Measurements from ENCODE around the gene HDAC4. TPM values are rescaled to one million over a fixed set of nuclear protein-coding genes. Genes with fewer than 3 reads are reported as not detected.

HDAC4 gene
- total and polyA plus RNA-seq, 2 of the 4 experiments (the other 2 are of a cell fraction) = 4.1 to 7.2 TPM

GRCh38 chr2:239120664-239121063, 280.2 kb downstream of the HDAC4 start:
- DNase-seq = no peak
- H3K79me1 ChIP-seq (ENCODE audit: low read depth in 1 of 2, low read length in 2 of 2) = no peaks in the 10 kb centered on the region; a peak in 1 of 4 replicates
- no peak overlapping the region for H3K23ac ChIP-seq (ENCODE audit: low read depth, low read length)
- intact Hi-C loops (cut with micrococcal nuclease) (no loop called here), in situ Hi-C loops (cut with MboI; ENCODE audit: low sequenced_read_pairs) (no loop called here), dilution Hi-C loops (cut with HindIII; ENCODE audit: low sequenced_read_pairs, unreplicated experiment) (no loop called here)
- no peak overlapping the region for H3K4me3 ChIP-seq (ENCODE audit: insufficient read depth, low read depth, low read length)
- no peaks in the 10 kb centered on the region for H4K20me1 ChIP-seq (ENCODE audit: insufficient read depth, low read length)
- TF ChIP-seq RCOR1 (IDR thresholded peaks at IDR 0.05; ENCODE audit: insufficient replicate concordance, low read length) = no peak
- no peak for TF ChIP-seq MAZ (IDR thresholded peaks at IDR 0.05; ENCODE audit: borderline replicate concordance, low read depth, low read length)
- TF ChIP-seq FOS (IDR thresholded peaks at IDR 0.05; ENCODE audit: low read depth, low read length) = no peak
- no peak for TF ChIP-seq USF2 (IDR thresholded peaks at IDR 0.05; ENCODE audit: low read depth, low read length)
- no peak for TF ChIP-seq MAFK (IDR thresholded peaks at IDR 0.05; ENCODE audit: low read depth, low read length)
- no peak for TF ChIP-seq BHLHE40 (IDR thresholded peaks at IDR 0.05; ENCODE audit: low read depth, low read length)
- no peak for TF ChIP-seq POLR2A (IDR thresholded peaks at IDR 0.05; ENCODE audit: low read depth, low read length)
- H2BK5ac ChIP-seq (ENCODE audit: low read depth, low read length, poor library complexity, severe bottlenecking) = no peak overlapping the region
- no peak overlapping the region for H3K4me2 ChIP-seq (ENCODE audit: low read depth, low read length)
- no peaks in the 10 kb centered on the region for H3K4me1 ChIP-seq (ENCODE audit: control insufficient read depth, insufficient read depth, low read length)
- no peak overlapping the region for H3K14ac ChIP-seq (replicated peaks; ENCODE audit: low read depth, low read length)
- no peak overlapping the region for H4K5ac ChIP-seq (ENCODE audit: low read depth, low read length)
- no peak overlapping the region for H2AK5ac ChIP-seq (ENCODE audit: low read depth, low read length)
- no peak overlapping the region for H3K9ac ChIP-seq (ENCODE audit: low read depth, low read length)
- no peak overlapping the region for H4K91ac ChIP-seq (ENCODE audit: insufficient read depth, low read depth, low read length)
- H3K9me3 ChIP-seq (ENCODE audit: control insufficient read depth, insufficient read depth, low read length) = 0 out of 2 replicates have a peak, but pooled peaks cover 4% of the 10 kb centered on the region
- no peak overlapping the region for H2BK15ac ChIP-seq (ENCODE audit: low read depth, low read length)
- H3K18ac ChIP-seq (ENCODE audit: low read depth, low read length) = no peak overlapping the region
- 20% methylated on average over 1 of the region's 4 CpGs; no CpG with 5 or more reads in 1 of the 2 experiments for WGBS, 2 experiments (ENCODE audit: extremely low coverage in 2 of 2, insufficient read length in 1 of 2)
- ATAC-seq (ENCODE audit: low read depth) = no peak
- POLR2A ChIA-PET (ENCODE audit: unreplicated experiment) = no interaction called here
- no peak overlapping the region for H4K8ac ChIP-seq (ENCODE audit: low read depth in 2 of 2, low read length in 2 of 2)
- no peak overlapping the region for H2AK9ac ChIP-seq (replicated peaks; ENCODE audit: low read depth, low read length, poor library complexity)
- no peak overlapping the region for H3K27ac ChIP-seq (ENCODE audit: insufficient read depth, low read length)
- H3K56ac ChIP-seq (ENCODE audit: extremely low read depth, insufficient read depth, low read length) = no peak overlapping the region
- H2BK120ac ChIP-seq (ENCODE audit: low read depth, low read length) = no peak overlapping the region
- H2BK20ac ChIP-seq (ENCODE audit: low read depth, low read length) = no peak overlapping the region
- H3K4ac ChIP-seq (ENCODE audit: low read depth, low read length) = no peak overlapping the region
- H3K27me3 ChIP-seq (ENCODE audit: control insufficient read depth, insufficient read depth, low read length) = no peaks in the 10 kb centered on the region
- no peak overlapping the region for H2AFZ ChIP-seq (replicated peaks; ENCODE audit: low read length, poor library complexity)
- CTCF ChIA-PET = no interaction called here
- H3K9me1 ChIP-seq (ENCODE audit: insufficient read depth, low read length) = peaks cover 6% of the 10 kb centered on the region; the same call in 1 of the 2 replicates
- peaks cover 23% of the 10 kb centered on the region for H3K36me3 ChIP-seq (ENCODE audit: control insufficient read depth, insufficient read depth, low read length)
- BruUV-seq (replicated peaks) = no TSS peak

Data from IMR-90 (cell line).